Neural cell (in vitro differentiated cells): Measurements from ENCODE around the gene GALNT12. TPM values are rescaled to one million over a fixed set of nuclear protein-coding genes. Genes with fewer than 3 reads are reported as not detected.

Experiments used
- H2AFZ ChIP-seq: fragments of 200-600, 300-800 bp; sonication (generic), shearing (Covaris generic); 2 replicates; pipeline ENCODE4 v1.6.0; 2014; ENCODE audit warnings: low read depth, mild to moderate bottlenecking, antibody characterized with exemption, low read length, moderate library complexity
- H3F3A ChIP-seq: fragments of 200-600 bp; shearing (Covaris generic); 2 replicates; pipeline ENCODE4 v1.6.1; 2016; ENCODE audit warnings: mild to moderate bottlenecking, moderate library complexity, mixed read lengths, antibody characterized with exemption, low read length; ENCODE audit not compliant: insufficient read depth, poor library complexity, severe bottlenecking
- H3K27ac ChIP-seq: fragments of 200-600, 300-800 bp; sonication (generic), shearing (Covaris generic); 2 replicates; pipeline ENCODE4 v1.5.1; 2014; ENCODE audit warnings: mild to moderate bottlenecking, low read length, moderate library complexity
- H3K27me3 ChIP-seq: fragments of 300-800, 200-600 bp; sonication (generic), shearing (Covaris generic); 2 replicates; pipeline ENCODE4 v1.6.0; 2014; ENCODE audit warnings: mild to moderate bottlenecking, low read depth, low read length, moderate library complexity; ENCODE audit not compliant: insufficient read depth
- H3K36me3 ChIP-seq: fragments of 300-800, 200-600 bp; sonication (generic), shearing (Covaris generic); 2 replicates; pipeline ENCODE4 v1.5.1; 2014; ENCODE audit warnings: mild to moderate bottlenecking, antibody characterized with exemption, low read length, moderate library complexity; ENCODE audit not compliant: insufficient read depth
- H3K4me2 ChIP-seq: fragments of 300-800, 200-600 bp; sonication (generic), shearing (Covaris generic); 2 replicates; pipeline ENCODE4 v1.6.0; 2014; ENCODE audit warnings: mild to moderate bottlenecking, low read length
- H3K4me3 ChIP-seq: fragments of 300-800, 200-600 bp; sonication (generic), shearing (Covaris generic); 2 replicates; pipeline ENCODE4 v1.5.1; 2014; ENCODE audit warnings: mild to moderate bottlenecking, low read length, moderate library complexity
- H3K79me2 ChIP-seq: fragments of 200-600 bp; shearing (Covaris generic); replicated peaks from 2 replicates; pipeline ENCODE4 v1.6.0; 2014; ENCODE audit warnings: mild to moderate bottlenecking, low read length, moderate library complexity; ENCODE audit not compliant: insufficient read depth
- H3K9ac ChIP-seq: fragments of 300-800, 200-600 bp; sonication (generic), shearing (Covaris generic); 2 replicates; pipeline ENCODE4 v1.6.1; 2016; ENCODE audit warnings: mild to moderate bottlenecking, low read length, mixed read lengths
- H3K9me2 ChIP-seq: fragments of 200-600 bp; shearing (Covaris generic); 2 replicates; pipeline ENCODE4 v1.6.1; 2016; ENCODE audit warnings: mild to moderate bottlenecking, low read length, mixed read lengths; ENCODE audit not compliant: insufficient read depth
- H3K9me3 ChIP-seq: fragments of 200-600, 300-800 bp; sonication (generic), shearing (Covaris generic); 2 replicates; pipeline ENCODE4 v1.6.1; 2016; ENCODE audit warnings: mild to moderate bottlenecking, mixed run types, low read length, moderate library complexity, mixed read lengths
- H4K20me1 ChIP-seq: fragments of 200-600 bp; shearing (Covaris generic); 2 replicates; pipeline ENCODE4 v1.6.1; 2016; ENCODE audit warnings: mild to moderate bottlenecking, mixed run types; ENCODE audit not compliant: insufficient read depth
- CTCF ChIP-seq: fragments of 450-650 bp; IDR thresholded peaks from 2 replicates; pipeline ENCODE4 v1.5.1; 2014; ENCODE audit warnings: antibody characterized with exemption, mild to moderate bottlenecking, moderate library complexity; ENCODE audit not compliant: poor library complexity, severe bottlenecking
- EP300 ChIP-seq: fragments of 450-650 bp; conservative IDR thresholded peaks from 2 replicates; pipeline ENCODE4 v1.6.1; 2014; ENCODE audit warnings: antibody characterized with exemption, mild to moderate bottlenecking, moderate library complexity; ENCODE audit not compliant: poor library complexity, severe bottlenecking
- EZH2 ChIP-seq: fragments of 200-600, 300-800 bp; shearing (Covaris generic), sonication (generic); IDR thresholded peaks from 2 replicates; pipeline ENCODE4 v1.6.1; 2014; ENCODE audit warnings: antibody characterized with exemption, low read length, borderline replicate concordance, mild to moderate bottlenecking; ENCODE audit not compliant: insufficient read depth, poor library complexity, severe bottlenecking
- MXI1 ChIP-seq: fragments of 450-650 bp; conservative IDR thresholded peaks from 2 replicates; pipeline ENCODE4 v1.6.1; 2014; ENCODE audit warnings: antibody characterized with exemption, mild to moderate bottlenecking; ENCODE audit not compliant: poor library complexity, severe bottlenecking
- POLR2AphosphoS5 ChIP-seq: IDR thresholded peaks from 2 replicates; pipeline ENCODE4 v1.6.1; 2012
- RAD21 ChIP-seq: fragments of 450-650 bp; conservative IDR thresholded peaks from 2 replicates; pipeline ENCODE4 v1.6.1; 2014; ENCODE audit warnings: antibody characterized with exemption, mild to moderate bottlenecking, moderate library complexity
- SMC3 ChIP-seq: fragments of 450-650 bp; conservative IDR thresholded peaks from 2 replicates; pipeline ENCODE4 v1.6.1; 2014; ENCODE audit warnings: antibody characterized with exemption, mild to moderate bottlenecking, moderate library complexity; ENCODE audit not compliant: poor library complexity
- TAF1 ChIP-seq: IDR thresholded peaks from 2 replicates; pipeline ENCODE4 v1.6.1; 2012; ENCODE audit warnings: low read depth
- polyA plus RNA-seq: library from polyadenylated mRNA; depleted of rRNA; stranded (reverse); fragments of >200 nt; gene quantifications from 2 replicates; pipeline ENCODE4 v1.2.3, GENCODE V29; 2014
- TF ChIP-seq, protein P1 (sequence below): IDR thresholded peaks from 2 replicates; pipeline ENCODE4 v1.6.1; 2012; ENCODE audit warnings: borderline replicate concordance

Gene GALNT12
- polyA plus RNA-seq, 1 donor from 2014 or later = 8.4 TPM

- Histone ChIP-seq H3K9me2 (no peaks in the 10 kb centered on the region), H3K4me2 (no peak overlapping the region), H4K20me1 (no peaks in the 10 kb centered on the region), H3K27me3 (no peaks in the 10 kb centered on the region), H3K4me3 (no peak overlapping the region), H3K36me3 (no peaks in the 10 kb centered on the region), H3K79me2 (no peaks in the 10 kb centered on the region), H3F3A (no peaks in the 10 kb centered on the region), H3K9me3 (peaks cover 5% of the 10 kb centered on the region), H3K9ac (no peak overlapping the region), H3K27ac (no peak overlapping the region), H2AFZ (no peak overlapping the region)
- TF ChIP-seq EZH2 (no peak), RAD21 (no peak), CTCF (no peak), EP300 (no peak)
- TF ChIP-seq, protein P1, sequence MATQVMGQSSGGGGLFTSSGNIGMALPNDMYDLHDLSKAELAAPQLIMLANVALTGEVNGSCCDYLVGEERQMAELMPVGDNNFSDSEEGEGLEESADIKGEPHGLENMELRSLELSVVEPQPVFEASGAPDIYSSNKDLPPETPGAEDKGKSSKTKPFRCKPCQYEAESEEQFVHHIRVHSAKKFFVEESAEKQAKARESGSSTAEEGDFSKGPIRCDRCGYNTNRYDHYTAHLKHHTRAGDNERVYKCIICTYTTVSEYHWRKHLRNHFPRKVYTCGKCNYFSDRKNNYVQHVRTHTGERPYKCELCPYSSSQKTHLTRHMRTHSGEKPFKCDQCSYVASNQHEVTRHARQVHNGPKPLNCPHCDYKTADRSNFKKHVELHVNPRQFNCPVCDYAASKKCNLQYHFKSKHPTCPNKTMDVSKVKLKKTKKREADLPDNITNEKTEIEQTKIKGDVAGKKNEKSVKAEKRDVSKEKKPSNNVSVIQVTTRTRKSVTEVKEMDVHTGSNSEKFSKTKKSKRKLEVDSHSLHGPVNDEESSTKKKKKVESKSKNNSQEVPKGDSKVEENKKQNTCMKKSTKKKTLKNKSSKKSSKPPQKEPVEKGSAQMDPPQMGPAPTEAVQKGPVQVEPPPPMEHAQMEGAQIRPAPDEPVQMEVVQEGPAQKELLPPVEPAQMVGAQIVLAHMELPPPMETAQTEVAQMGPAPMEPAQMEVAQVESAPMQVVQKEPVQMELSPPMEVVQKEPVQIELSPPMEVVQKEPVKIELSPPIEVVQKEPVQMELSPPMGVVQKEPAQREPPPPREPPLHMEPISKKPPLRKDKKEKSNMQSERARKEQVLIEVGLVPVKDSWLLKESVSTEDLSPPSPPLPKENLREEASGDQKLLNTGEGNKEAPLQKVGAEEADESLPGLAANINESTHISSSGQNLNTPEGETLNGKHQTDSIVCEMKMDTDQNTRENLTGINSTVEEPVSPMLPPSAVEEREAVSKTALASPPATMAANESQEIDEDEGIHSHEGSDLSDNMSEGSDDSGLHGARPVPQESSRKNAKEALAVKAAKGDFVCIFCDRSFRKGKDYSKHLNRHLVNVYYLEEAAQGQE = no peak
Observed at GRCh38 chr9:98854266-98854665, 46.8 kb downstream of the GALNT12 start.

GRCh38 chr9:98855592-98855991 is 48.1 kb downstream of the GALNT12 start:
- H3K9ac ChIP-seq = no peak overlapping the region
- H3K27me3 ChIP-seq = no peaks in the 10 kb centered on the region
- TF ChIP-seq MXI1 = no peak
- TF ChIP-seq, protein P1 = no peak
- TF ChIP-seq CTCF = no peak
- no peak for TF ChIP-seq TAF1
- no peak for TF ChIP-seq EZH2
- no peak for TF ChIP-seq EP300
- no peak for TF ChIP-seq SMC3
- no peak for TF ChIP-seq RAD21
- no peak for TF ChIP-seq POLR2AphosphoS5

More at GRCh38 chr9:98855592-98855991, 48.1 kb downstream of the GALNT12 start:
- Histone ChIP-seq H3F3A (no peaks in the 10 kb centered on the region), H3K27ac (no peak overlapping the region), H3K4me2 (no peak overlapping the region), H4K20me1 (no peaks in the 10 kb centered on the region), H3K36me3 (no peaks in the 10 kb centered on the region), H2AFZ (no peak overlapping the region), H3K79me2 (no peaks in the 10 kb centered on the region), H3K9me2 (no peaks in the 10 kb centered on the region), H3K4me3 (no peak overlapping the region), H3K9me3 (peaks cover 5% of the 10 kb centered on the region)
